HL-60 (cell line): Measurements from ENCODE around the gene PRR14L.

Experiments used
- GABPA ChIP-seq: IDR thresholded peaks from 2 replicates; pipeline ENCODE4 v1.6.1; 2012; ENCODE audit warnings: low read depth
- POLR2AphosphoS5 ChIP-seq: IDR thresholded peaks from 2 replicates; pipeline ENCODE4 v1.6.1; 2012; ENCODE audit warnings: low read depth
- TF ChIP-seq, protein P1 (sequence below): IDR thresholded peaks from one replicate; pipeline ENCODE4 v1.5.1; 2011; ENCODE audit warnings: low read length, control low read depth, inconsistent platforms; ENCODE audit not compliant: insufficient read depth

GRCh38 chr22:31723723-31724122, 26.2 kb downstream of the PRR14L start:
- TF ChIP-seq, protein P1, sequence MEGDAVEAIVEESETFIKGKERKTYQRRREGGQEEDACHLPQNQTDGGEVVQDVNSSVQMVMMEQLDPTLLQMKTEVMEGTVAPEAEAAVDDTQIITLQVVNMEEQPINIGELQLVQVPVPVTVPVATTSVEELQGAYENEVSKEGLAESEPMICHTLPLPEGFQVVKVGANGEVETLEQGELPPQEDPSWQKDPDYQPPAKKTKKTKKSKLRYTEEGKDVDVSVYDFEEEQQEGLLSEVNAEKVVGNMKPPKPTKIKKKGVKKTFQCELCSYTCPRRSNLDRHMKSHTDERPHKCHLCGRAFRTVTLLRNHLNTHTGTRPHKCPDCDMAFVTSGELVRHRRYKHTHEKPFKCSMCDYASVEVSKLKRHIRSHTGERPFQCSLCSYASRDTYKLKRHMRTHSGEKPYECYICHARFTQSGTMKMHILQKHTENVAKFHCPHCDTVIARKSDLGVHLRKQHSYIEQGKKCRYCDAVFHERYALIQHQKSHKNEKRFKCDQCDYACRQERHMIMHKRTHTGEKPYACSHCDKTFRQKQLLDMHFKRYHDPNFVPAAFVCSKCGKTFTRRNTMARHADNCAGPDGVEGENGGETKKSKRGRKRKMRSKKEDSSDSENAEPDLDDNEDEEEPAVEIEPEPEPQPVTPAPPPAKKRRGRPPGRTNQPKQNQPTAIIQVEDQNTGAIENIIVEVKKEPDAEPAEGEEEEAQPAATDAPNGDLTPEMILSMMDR, result no peak
- TF ChIP-seq GABPA (no peak), POLR2AphosphoS5 (no peak)
